Renal cortical epithelial cell (primary cell): ENCODE measurements around the gene SERPINA12. TPM values are rescaled to one million over a fixed set of nuclear protein-coding genes. Genes with fewer than 3 reads are reported as not detected.

Source experiments
- DNase-seq: peaks from one replicate; pipeline ENCODE4 v3.0.0-alpha.2; 2011; ENCODE audit warnings: low read depth
- total RNA-seq: library from RNA; depleted of rRNA; stranded (reverse); fragments of >200 nt; gene quantifications from 2 replicates; pipeline ENCODE4 v1.2.3, GENCODE V29; 2014

SERPINA12 gene
- total RNA-seq, 1 donor from 2014 or later, result not detected

GRCh38 chr14:94439453-94440057 lies 69.7 kb downstream of the SERPINA12 start:
- DNase-seq, result no peak

Other genes with a start within 250 kb of the SERPINA12 start
- not detected in 2 replicates for gene SERPINA10, start 216.2 kb downstream of the SERPINA12 start, total RNA-seq
- gene SERPINA6, start 186.1 kb downstream of the SERPINA12 start, total RNA-seq, result 0.35 and 0.65 TPM in 2 replicates
- 0.10 TPM in 1 of 2 replicates, not detected in the other for gene SERPINA2, start 142.8 kb downstream of the SERPINA12 start, total RNA-seq
- gene SERPINA1, start 120.9 kb downstream of the SERPINA12 start, total RNA-seq, result 32.1 and 137 TPM in 2 replicates
- gene SERPINA11, start 56.7 kb downstream of the SERPINA12 start, total RNA-seq, result not detected in 2 replicates
- not detected in 2 replicates for gene SERPINA9, start 33.3 kb downstream of the SERPINA12 start, total RNA-seq
- 0.55 TPM in 1 of 2 replicates, not detected in the other for gene SERPINA4, start 52.0 kb upstream of the SERPINA12 start, total RNA-seq
- gene SERPINA5, start 72.0 kb upstream of the SERPINA12 start, total RNA-seq, result 0.35 and 15.5 TPM in 2 replicates
- gene SERPINA3, start 102.9 kb upstream of the SERPINA12 start, total RNA-seq, result 6.1 and 46.4 TPM in 2 replicates